HepG2 (cell line): ENCODE results near the gene DNAJB2. TPM values are rescaled to one million over a fixed set of nuclear protein-coding genes. Genes with fewer than 3 reads are reported as not detected.

Source experiments
- ASH2L ChIP-seq: fragments of 300-600, 200-600 bp; sonication (generic); IDR thresholded peaks from 2 replicates; pipeline ENCODE4 v1.7.0; 2017; ENCODE audit warnings: low read depth, mild to moderate bottlenecking, moderate library complexity, mixed read lengths, low read length; ENCODE audit not compliant: insufficient read length
- HMGA1 ChIP-seq: sonication (generic); formaldehyde crosslinking; conservative IDR thresholded peaks from 2 replicates; pipeline ENCODE4 v1.4.0; 2020; ENCODE audit warnings: missing genetic modification reagents
- KDM1A ChIP-seq: IDR thresholded peaks from 2 replicates; pipeline ENCODE4 v1.6.1; 2016; ENCODE audit warnings: missing compliant biosample characterization
- MATR3 ChIP-seq: sonication (generic); formaldehyde crosslinking; IDR thresholded peaks from 2 replicates; pipeline ENCODE4 v1.4.0; 2020; ENCODE audit warnings: missing genetic modification reagents
- MTF2 ChIP-seq: sonication (generic); formaldehyde crosslinking; IDR thresholded peaks from 2 replicates; pipeline ENCODE4 v1.5.0; 2020; ENCODE audit warnings: missing genetic modification reagents, borderline replicate concordance
- MZF1 ChIP-seq: sonication (generic); formaldehyde crosslinking; IDR thresholded peaks from 2 replicates; pipeline ENCODE4 v1.8.1; 2023; ENCODE audit warnings: mild to moderate bottlenecking, missing genetic modification reagents, borderline replicate concordance
- NFE2L1 ChIP-seq: sonication (generic); formaldehyde crosslinking; IDR thresholded peaks from 2 replicates; pipeline ENCODE4 v1.4.0; 2020; ENCODE audit warnings: missing genetic modification reagents, mild to moderate bottlenecking, borderline replicate concordance
- SOX13 ChIP-seq, 3 experiments: fragments of 450-650 bp in 1 of 3; sonication (generic) in 1 of 3; formaldehyde crosslinking in 1 of 3; IDR thresholded peaks in 2 of 3; conservative IDR thresholded peaks in 1 of 3; 2 replicates each; pipeline versions ENCODE4 v1.5.0 to v1.6.1; 2016 to 2020; ENCODE audit warnings: antibody characterized with exemption in 1 of 3, mild to moderate bottlenecking in 1 of 3, missing compliant biosample characterization in 1 of 3, missing genetic modification reagents in 1 of 3, moderate library complexity in 1 of 3
- ZNF143 ChIP-seq: sonication (generic); formaldehyde crosslinking; IDR thresholded peaks from 2 replicates; pipeline ENCODE4 v1.4.0; 2020; ENCODE audit warnings: missing genetic modification reagents
- ZNF274 ChIP-seq: sonication (generic); formaldehyde crosslinking; IDR thresholded peaks from 2 replicates; pipeline ENCODE4 v1.5.1; 2020; ENCODE audit warnings: mild to moderate bottlenecking, missing genetic modification reagents
- ZSCAN12 ChIP-seq: sonication (generic); formaldehyde crosslinking; IDR thresholded peaks from 2 replicates; pipeline ENCODE4 v1.9.0; 2021; ENCODE audit warnings: mild to moderate bottlenecking, missing genetic modification reagents
- polyA plus RNA-seq, 8 experiments: library from polyadenylated mRNA; depleted of rRNA in 3 of 8; stranded (reverse) in 7 of 8; unstranded in 1 of 8; fragments of >200 nt; fragmentation: Illumina TruSeq in 4 of 8; extraction: Trizol in 4 of 8; gene quantifications; 2 replicates each; pipeline versions ENCODE4 v1.2.1 to v1.2.3, GENCODE V29; 2011 to 2016; ENCODE audit warnings: low read depth in 4 of 8, missing spikeins in 1 of 8, mixed read lengths in 1 of 8; ENCODE audit not compliant: insufficient read depth in 1 of 8
- total RNA-seq, 5 experiments: library from RNA; depleted of rRNA; stranded (reverse); fragments of >200 nt; fragmentation: Illumina TruSeq; extraction: Trizol; gene quantifications; 2 replicates each; pipeline ENCODE4 v1.2.3, GENCODE V29; 2016; ENCODE audit warnings: low read depth in 1 of 5
- TF ChIP-seq, protein P1 (sequence below): IDR thresholded peaks from 2 replicates; pipeline ENCODE4 v1.6.1; 2016; ENCODE audit warnings: missing biosample characterization, missing genetic modification reagents, low read depth
- TF ChIP-seq, protein P2 (sequence below): sonication (generic); formaldehyde crosslinking; IDR thresholded peaks from 2 replicates; pipeline ENCODE4 v1.4.0; 2020; ENCODE audit warnings: missing genetic modification reagents
- TF ChIP-seq, protein P3 (sequence below): sonication (generic); formaldehyde crosslinking; IDR thresholded peaks from 2 replicates; pipeline ENCODE4 v1.5.0; 2020; ENCODE audit warnings: missing genetic modification reagents
- TF ChIP-seq, protein P4 (sequence below): sonication (generic); formaldehyde crosslinking; IDR thresholded peaks from 2 replicates; pipeline ENCODE4 v1.8.1; 2023; ENCODE audit warnings: mild to moderate bottlenecking, missing genetic modification reagents
- TF ChIP-seq, protein P5 (sequence below): sonication (generic); formaldehyde crosslinking; IDR thresholded peaks from 2 replicates; pipeline ENCODE4 v1.4.0; 2020; ENCODE audit warnings: mild to moderate bottlenecking, low read depth, missing genetic modification reagents
- TF ChIP-seq, protein P6 (sequence below): sonication (generic); formaldehyde crosslinking; IDR thresholded peaks from 2 replicates; pipeline ENCODE4 v1.4.0; 2020; ENCODE audit warnings: mild to moderate bottlenecking, missing genetic modification reagents
- TF ChIP-seq, protein P7 (sequence below): sonication (generic); formaldehyde crosslinking; IDR thresholded peaks from 2 replicates; pipeline ENCODE4 v1.8.1; 2022; ENCODE audit warnings: mild to moderate bottlenecking, missing genetic modification reagents

Gene DNAJB2
- total and polyA plus RNA-seq, 2 of the 13 experiments (the other 11 are each of a cell fraction or from before 2014, with no cell fraction given) = 21.3 to 31.1 TPM

DNA sequence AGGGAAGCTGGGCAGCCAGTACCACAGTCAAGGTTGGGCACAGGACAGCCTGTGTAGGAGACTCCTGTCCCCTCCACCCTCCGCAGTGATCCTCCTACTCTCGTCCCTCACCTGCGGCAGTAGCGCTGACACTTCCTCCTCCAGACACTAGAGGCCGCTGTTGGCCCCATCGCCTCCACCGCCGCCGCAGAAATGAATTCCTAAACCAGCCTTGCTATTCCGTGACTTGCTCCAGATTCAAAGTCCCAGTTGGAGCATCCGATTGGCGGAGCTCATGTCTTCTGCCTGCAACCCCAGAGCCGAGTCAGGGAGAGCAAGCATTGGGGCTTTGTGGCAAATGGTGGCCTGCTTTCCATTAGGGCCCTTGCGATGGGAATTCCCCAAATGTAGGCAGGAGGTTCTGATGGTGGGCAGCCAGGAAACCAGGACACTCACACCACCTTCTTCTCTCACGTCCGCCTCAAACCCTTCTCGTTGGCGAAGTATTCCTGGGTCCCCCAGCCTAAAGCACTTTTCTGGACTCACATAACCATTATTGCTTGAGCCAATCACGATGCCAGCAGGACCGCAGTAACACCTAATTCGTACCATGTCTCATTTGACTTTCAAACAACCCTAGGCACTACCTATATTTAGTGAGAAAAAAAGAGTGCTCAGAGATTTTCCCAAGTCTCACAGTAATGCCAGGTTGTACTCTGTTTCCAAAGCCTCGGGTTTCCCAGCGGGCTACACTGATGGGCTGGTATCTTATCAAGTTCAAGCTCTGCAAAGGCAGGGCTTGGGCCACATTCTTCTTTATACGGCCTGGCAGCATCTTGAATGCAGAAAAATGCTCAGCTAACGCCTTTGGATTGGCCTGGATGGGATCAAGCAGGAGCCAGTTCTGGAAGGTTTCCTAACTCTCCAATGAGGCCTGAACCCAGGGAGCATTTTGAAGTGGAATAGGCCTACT lies 1.2 kb upstream of the DNAJB2 start (continued):
- TF ChIP-seq, protein P1, sequence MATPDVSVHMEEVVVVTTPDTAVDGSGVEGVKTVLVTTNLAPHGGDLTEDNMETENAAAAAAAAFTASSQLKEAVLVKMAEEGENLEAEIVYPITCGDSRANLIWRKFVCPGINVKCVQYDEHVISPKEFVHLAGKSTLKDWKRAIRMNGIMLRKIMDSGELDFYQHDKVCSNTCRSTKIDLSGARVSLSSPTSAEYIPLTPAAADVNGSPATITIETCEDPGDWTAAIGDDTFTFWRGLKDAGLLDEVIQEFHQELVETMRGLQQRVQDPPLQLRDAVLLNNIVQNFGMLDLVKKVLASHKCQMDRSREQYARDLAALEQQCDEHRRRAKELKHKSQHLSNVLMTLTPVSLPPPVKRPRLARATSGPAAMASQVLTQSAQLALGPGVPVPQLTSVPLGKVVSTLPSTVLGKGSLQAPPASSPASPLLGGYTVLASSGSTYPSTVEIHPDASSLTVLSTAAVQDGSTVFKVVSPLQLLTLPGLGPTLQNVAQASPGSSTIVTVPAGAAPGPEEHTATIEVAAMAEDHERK (CRISPR knock-in tag) = no peak
- TF ChIP-seq, protein P2, sequence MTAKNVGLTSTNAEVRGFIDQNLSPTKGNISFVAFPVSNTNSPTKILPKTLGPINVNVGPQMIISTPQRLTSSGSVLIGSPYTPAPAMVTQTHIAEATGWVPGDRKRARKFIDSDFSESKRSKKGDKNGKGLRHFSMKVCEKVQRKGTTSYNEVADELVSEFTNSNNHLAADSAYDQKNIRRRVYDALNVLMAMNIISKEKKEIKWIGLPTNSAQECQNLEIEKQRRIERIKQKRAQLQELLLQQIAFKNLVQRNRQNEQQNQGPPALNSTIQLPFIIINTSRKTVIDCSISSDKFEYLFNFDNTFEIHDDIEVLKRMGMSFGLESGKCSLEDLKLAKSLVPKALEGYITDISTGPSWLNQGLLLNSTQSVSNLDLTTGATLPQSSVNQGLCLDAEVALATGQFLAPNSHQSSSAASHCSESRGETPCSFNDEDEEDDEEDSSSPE (CRISPR knock-in tag) = no peak
- TF ChIP-seq ZNF143 (CRISPR knock-in tag) (no peak), KDM1A (CRISPR knock-in tag) (no peak), ZNF274 (CRISPR knock-in tag) (peak; percentile 60), SOX13 (IDR thresholded peaks at IDR 0.05) (no peak), SOX13 (CRISPR knock-in tag; conservative IDR thresholded peaks at IDR 0.05 in 1 of 2, IDR thresholded peaks at IDR 0.05 in 1 of 2) (peak in 1 of 2 experiments; percentile 47; a peak in 1 of 4 replicates), HMGA1 (CRISPR knock-in tag) (no peak), NFE2L1 (no peak), MATR3 (no peak), MTF2 (CRISPR knock-in tag) (no peak), MZF1 (CRISPR knock-in tag) (no peak), ZSCAN12 (CRISPR knock-in tag) (no peak), ASH2L (no peak)
- TF ChIP-seq, protein P3, sequence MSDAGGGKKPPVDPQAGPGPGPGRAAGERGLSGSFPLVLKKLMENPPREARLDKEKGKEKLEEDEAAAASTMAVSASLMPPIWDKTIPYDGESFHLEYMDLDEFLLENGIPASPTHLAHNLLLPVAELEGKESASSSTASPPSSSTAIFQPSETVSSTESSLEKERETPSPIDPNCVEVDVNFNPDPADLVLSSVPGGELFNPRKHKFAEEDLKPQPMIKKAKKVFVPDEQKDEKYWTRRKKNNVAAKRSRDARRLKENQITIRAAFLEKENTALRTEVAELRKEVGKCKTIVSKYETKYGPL (CRISPR knock-in tag) = no peak
- TF ChIP-seq, protein P4, sequence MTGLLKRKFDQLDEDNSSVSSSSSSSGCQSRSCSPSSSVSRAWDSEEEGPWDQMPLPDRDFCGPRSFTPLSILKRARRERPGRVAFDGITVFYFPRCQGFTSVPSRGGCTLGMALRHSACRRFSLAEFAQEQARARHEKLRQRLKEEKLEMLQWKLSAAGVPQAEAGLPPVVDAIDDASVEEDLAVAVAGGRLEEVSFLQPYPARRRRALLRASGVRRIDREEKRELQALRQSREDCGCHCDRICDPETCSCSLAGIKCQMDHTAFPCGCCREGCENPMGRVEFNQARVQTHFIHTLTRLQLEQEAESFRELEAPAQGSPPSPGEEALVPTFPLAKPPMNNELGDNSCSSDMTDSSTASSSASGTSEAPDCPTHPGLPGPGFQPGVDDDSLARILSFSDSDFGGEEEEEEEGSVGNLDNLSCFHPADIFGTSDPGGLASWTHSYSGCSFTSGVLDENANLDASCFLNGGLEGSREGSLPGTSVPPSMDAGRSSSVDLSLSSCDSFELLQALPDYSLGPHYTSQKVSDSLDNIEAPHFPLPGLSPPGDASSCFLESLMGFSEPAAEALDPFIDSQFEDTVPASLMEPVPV = no peak
- TF ChIP-seq, protein P5, sequence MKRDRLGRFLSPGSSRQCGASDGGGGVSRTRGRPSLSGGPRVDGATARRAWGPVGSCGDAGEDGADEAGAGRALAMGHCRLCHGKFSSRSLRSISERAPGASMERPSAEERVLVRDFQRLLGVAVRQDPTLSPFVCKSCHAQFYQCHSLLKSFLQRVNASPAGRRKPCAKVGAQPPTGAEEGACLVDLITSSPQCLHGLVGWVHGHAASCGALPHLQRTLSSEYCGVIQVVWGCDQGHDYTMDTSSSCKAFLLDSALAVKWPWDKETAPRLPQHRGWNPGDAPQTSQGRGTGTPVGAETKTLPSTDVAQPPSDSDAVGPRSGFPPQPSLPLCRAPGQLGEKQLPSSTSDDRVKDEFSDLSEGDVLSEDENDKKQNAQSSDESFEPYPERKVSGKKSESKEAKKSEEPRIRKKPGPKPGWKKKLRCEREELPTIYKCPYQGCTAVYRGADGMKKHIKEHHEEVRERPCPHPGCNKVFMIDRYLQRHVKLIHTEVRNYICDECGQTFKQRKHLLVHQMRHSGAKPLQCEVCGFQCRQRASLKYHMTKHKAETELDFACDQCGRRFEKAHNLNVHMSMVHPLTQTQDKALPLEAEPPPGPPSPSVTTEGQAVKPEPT (CRISPR knock-in tag) = no peak
- TF ChIP-seq, protein P6, sequence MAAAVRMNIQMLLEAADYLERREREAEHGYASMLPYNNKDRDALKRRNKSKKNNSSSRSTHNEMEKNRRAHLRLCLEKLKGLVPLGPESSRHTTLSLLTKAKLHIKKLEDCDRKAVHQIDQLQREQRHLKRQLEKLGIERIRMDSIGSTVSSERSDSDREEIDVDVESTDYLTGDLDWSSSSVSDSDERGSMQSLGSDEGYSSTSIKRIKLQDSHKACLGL = no peak
- TF ChIP-seq, protein P7, sequence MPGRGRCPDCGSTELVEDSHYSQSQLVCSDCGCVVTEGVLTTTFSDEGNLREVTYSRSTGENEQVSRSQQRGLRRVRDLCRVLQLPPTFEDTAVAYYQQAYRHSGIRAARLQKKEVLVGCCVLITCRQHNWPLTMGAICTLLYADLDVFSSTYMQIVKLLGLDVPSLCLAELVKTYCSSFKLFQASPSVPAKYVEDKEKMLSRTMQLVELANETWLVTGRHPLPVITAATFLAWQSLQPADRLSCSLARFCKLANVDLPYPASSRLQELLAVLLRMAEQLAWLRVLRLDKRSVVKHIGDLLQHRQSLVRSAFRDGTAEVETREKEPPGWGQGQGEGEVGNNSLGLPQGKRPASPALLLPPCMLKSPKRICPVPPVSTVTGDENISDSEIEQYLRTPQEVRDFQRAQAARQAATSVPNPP (CRISPR knock-in tag) = no peak
